NCI-H1105 (cell line): ENCODE measurements around the gene PKN2.

Experiments
- DNase-seq: peaks from one replicate; lab custom pipeline; 2025; lab: John Stamatoyannopoulos, UW

Gene PKN2

GRCh38 chr1:88735382-88735781, 51.3 kb downstream of the PKN2 start:
- DNase-seq = no peak

GRCh38 chr1:88735909-88736308, 51.8 kb downstream of the PKN2 start:
- DNase-seq = no peak

- DNase-seq = no peak
Measured at GRCh38 chr1:88736633-88737248, 52.7 kb downstream of the PKN2 start.

- DNase-seq = no peak
Measured at GRCh38 chr1:88737338-88737927, 53.4 kb downstream of the PKN2 start.

GRCh38 chr1:88740784-88741183, 56.7 kb downstream of the PKN2 start:
- DNase-seq = no peak

- DNase-seq = no peak
Measured at GRCh38 chr1:88741413-88741812, 57.3 kb downstream of the PKN2 start.

GRCh38 chr1:88742531-88742930, 58.5 kb downstream of the PKN2 start:
- no peak for DNase-seq

GRCh38 chr1:88744142-88744541, 60.1 kb downstream of the PKN2 start:
- no peak for DNase-seq

GRCh38 chr1:88746916-88747315, 62.8 kb downstream of the PKN2 start:
- no peak for DNase-seq

GRCh38 chr1:88751714-88752113, 67.6 kb downstream of the PKN2 start:
- DNase-seq = no peak

- DNase-seq = no peak
Measured at GRCh38 chr1:88753506-88753905, 69.4 kb downstream of the PKN2 start.

- DNase-seq = no peak
Measured at GRCh38 chr1:88763649-88764406, 79.8 kb downstream of the PKN2 start.

GRCh38 chr1:88768187-88768586, 84.1 kb downstream of the PKN2 start:
- no peak for DNase-seq

GRCh38 chr1:88768816-88769215, 84.7 kb downstream of the PKN2 start:
- DNase-seq = no peak

GRCh38 chr1:88773540-88774150, 89.6 kb downstream of the PKN2 start:
- DNase-seq = no peak

GRCh38 chr1:88774151-88774556, 90.1 kb downstream of the PKN2 start:
- no peak for DNase-seq

GRCh38 chr1:88777604-88778149, 93.6 kb downstream of the PKN2 start:
- DNase-seq = no peak

GRCh38 chr1:88779880-88780279, 95.8 kb downstream of the PKN2 start:
- no peak for DNase-seq

- no peak for DNase-seq
Measured at GRCh38 chr1:88780485-88780884, 96.4 kb downstream of the PKN2 start.

- no peak for DNase-seq
Measured at GRCh38 chr1:88783145-88783544, 99.1 kb downstream of the PKN2 start.

GRCh38 chr1:88784551-88784950, 100.5 kb downstream of the PKN2 start:
- DNase-seq = no peak

- DNase-seq = no peak
Measured at GRCh38 chr1:88787023-88787903, 103.2 kb downstream of the PKN2 start.
